Neural progenitor cell (in vitro differentiated cells): ENCODE results near the gene IZUMO2.

ENCODE experiments used
- CTCF ChIP-seq: fragments of 200-600 bp; sonication (generic); IDR thresholded peaks from 2 replicates; pipeline ENCODE4 v1.5.1; 2017; ENCODE audit warnings: antibody characterized with exemption, mild to moderate bottlenecking
- EZH2 ChIP-seq: fragments of 200-600 bp; sonication (generic); IDR thresholded peaks from 2 replicates; pipeline ENCODE4 v1.6.1; 2017; ENCODE audit warnings: antibody characterized with exemption, mild to moderate bottlenecking, moderate library complexity

- TF ChIP-seq CTCF (no peak), EZH2 (no peak)
These were observed 4.0 kb downstream of the IZUMO2 start for GRCh38 chr19:50159078-50159477.
